Spleen (tissue), 11 donors: ENCODE data around the gene SETMAR. TPM values are rescaled to one million over a fixed set of nuclear protein-coding genes. Genes with fewer than 3 reads are reported as not detected.

Experiments
- DNase-seq: peaks from one replicate; pipeline ENCODE4 v3.0.0-alpha.2; 2020
- H3K27ac ChIP-seq, 8 donors: fragments of 200-600 bp; sonication (generic) in 7 of 8; 1 replicate in 4 of 8; 2 replicates in 4 of 8; pipeline versions ENCODE4 v1.5.0 to v1.8.0; 2016 to 2021; ENCODE audit warnings: inconsistent platforms in 4 of 8, mild to moderate bottlenecking in 4 of 8, moderate library complexity in 1 of 8
- H3K27me3 ChIP-seq, 7 donors: fragments of 200-600 bp; sonication (generic) in 6 of 7; replicated peaks in 1 of 7; 1 replicate in 4 of 7; 2 replicates in 3 of 7; pipeline versions ENCODE4 v1.5.0 to v1.8.0; 2016 to 2021; ENCODE audit warnings: inconsistent platforms in 3 of 7, mild to moderate bottlenecking in 1 of 7
- H3K36me3 ChIP-seq, 6 donors: fragments of 200-600 bp; sonication (generic) in 5 of 6; 1 replicate in 4 of 6; 2 replicates in 2 of 6; pipeline versions ENCODE4 v1.5.0 to v1.8.0; 2016 to 2021; ENCODE audit warnings: inconsistent platforms in 2 of 6
- H3K4me1 ChIP-seq, 6 donors: fragments of 200-600 bp; sonication (generic) in 5 of 6; 1 replicate in 3 of 6; 2 replicates in 3 of 6; pipeline versions ENCODE4 v1.5.0 to v1.8.0; 2016 to 2021; ENCODE audit warnings: inconsistent platforms in 3 of 6
- H3K4me3 ChIP-seq, 8 donors: fragments of 200-600 bp; sonication (generic) in 7 of 8; 1 replicate in 4 of 8; 2 replicates in 4 of 8; pipeline versions ENCODE4 v1.5.0 to v1.8.0; 2016 to 2021; ENCODE audit warnings: inconsistent platforms in 4 of 8, mild to moderate bottlenecking in 4 of 8, moderate library complexity in 2 of 8
- H3K9me3 ChIP-seq, 8 donors: fragments of 200-600 bp; sonication (generic) in 7 of 8; 1 replicate in 4 of 8; 2 replicates in 4 of 8; pipeline versions ENCODE4 v1.5.0 to v1.8.0; 2016 to 2021; ENCODE audit warnings: inconsistent platforms in 4 of 8
- CTCF ChIP-seq, 11 experiments: fragments of 200-600 bp in 7 of 11; fragments of 450-650 bp in 4 of 11; sonication (generic) in 4 of 11; IDR thresholded peaks in 8 of 11; conservative IDR thresholded peaks in 3 of 11; 1 replicate in 7 of 11; 2 replicates in 4 of 11; pipeline versions ENCODE4 v1.4.0 to v1.8.0; 2016 to 2021; ENCODE audit warnings: antibody characterized with exemption in 11 of 11, inconsistent platforms in 4 of 11, mild to moderate bottlenecking in 1 of 11
- POLR2A ChIP-seq, 3 donors: fragments of 450-650 bp; IDR thresholded peaks; one replicate each; pipeline ENCODE4 v1.5.1; 2017; ENCODE audit warnings: antibody characterized with exemption in 3 of 3, mild to moderate bottlenecking in 1 of 3
- POLR2AphosphoS5 ChIP-seq, 3 donors: sonication (generic); formaldehyde crosslinking; IDR thresholded peaks; one replicate each; pipeline ENCODE4 v1.5.1; 2017; ENCODE audit warnings: antibody characterized with exemption in 3 of 3
- WGBS, 5 donors: extraction: QIAGEN DNeasy Blood & Tissue Kit in 3 of 5; methylation state at CpG; one replicate each; pipeline versions ENCODE4 v1.1.5 to v1.1.7; 2013 to 2018; 5-methylcytosine and 5-hydroxymethylcytosine counted together
- intact Hi-C: fragments of 100-400 bp; cut with DNase I; formaldehyde crosslinking; loops from one replicate; pipeline ENCODE4 v1.15.0; 2023; ENCODE audit warnings: low total_unique reads
- polyA plus RNA-seq, 3 donors: library from polyadenylated mRNA; stranded (reverse); fragments of 200-250 nt; gene quantifications; one replicate each; pipeline ENCODE4 v1.2.1, GENCODE V29; 2013
- total RNA-seq, 7 donors: library from RNA; depleted of rRNA in 3 of 7; stranded (reverse); fragments of >200 nt in 3 of 7; fragmentation: NEBNext Ultra II Directional in 4 of 7; extraction: Animal tissue kit (Norgen Biotek cat#: 25700) in 4 of 7; gene quantifications; one replicate each; pipeline versions ENCODE4 v1.1.0 to v1.2.1, GENCODE V29; 2016 to 2021
- donor health status: healthy with polysubstance abuse.
- donor health status: DM: no; HTN: no; CAD: no; lungs with moderate emphysema.
- donor health status: DM: no; HTN: no; CAD: no.
- donor health status: Bipolar disorder and iron deficiency.
- donor health status: healthy.
- donor health status: DM: no; HTN: no; CAD: no.
- donor health status: DM: yes; HTN: yes; CAD: no.

SETMAR gene
- total and polyA plus RNA-seq, 10 donors: 7.8 to 17.8 (median 10.1) TPM

DNA sequence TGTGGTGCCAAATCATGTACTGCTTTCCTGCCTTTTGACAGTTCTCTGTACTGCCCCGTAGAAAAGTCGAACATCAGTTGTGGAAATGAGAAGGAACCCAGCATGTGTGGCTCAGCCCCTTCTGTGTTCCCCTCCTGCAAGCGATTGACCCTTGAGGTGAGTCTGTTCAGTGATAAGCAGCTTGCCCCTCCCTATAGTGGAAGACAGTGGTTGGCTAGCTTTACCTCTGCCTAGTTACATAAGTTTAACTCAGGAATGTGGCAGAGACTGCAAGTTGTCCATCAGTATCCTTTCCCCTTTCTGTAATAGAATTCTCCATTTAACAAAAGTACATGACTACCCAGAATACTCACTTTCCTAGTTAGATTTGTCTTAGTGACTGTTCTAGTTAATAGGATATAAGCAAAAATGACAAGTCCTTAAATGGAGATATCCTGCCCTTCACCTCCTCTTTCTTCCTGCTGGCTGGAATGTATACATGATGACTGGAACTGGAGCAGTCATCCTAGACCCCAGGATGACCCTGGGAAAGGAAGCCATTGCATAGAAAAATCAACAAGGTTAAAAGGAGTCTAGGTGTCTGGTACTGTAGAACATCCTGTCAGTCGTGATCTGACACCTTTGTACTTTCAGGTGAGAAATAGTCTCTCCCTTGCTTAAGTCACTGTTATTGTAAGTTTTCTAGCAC, 10.6 kb downstream of the SETMAR start:
- Histone ChIP-seq H3K4me3 (no peak overlapping the region), H3K36me3 (peaks cover 0 to 52% (median 12%) of the 10 kb centered on the region in 6 donors), H3K27ac (no peak overlapping the region), H3K9me3 (no peaks in the 10 kb centered on the region), H3K4me1 (peaks cover 0 to 9% (median 5%) of the 10 kb centered on the region in 6 donors), H3K27me3 (no peaks in the 10 kb centered on the region)
- DNase-seq: no peak
- TF ChIP-seq POLR2AphosphoS5 (IDR thresholded peaks at IDR 0.05) (no peak), POLR2A (IDR thresholded peaks at IDR 0.05) (no peak), CTCF (IDR thresholded peaks at IDR 0.05 in 8 of 11, conservative IDR thresholded peaks at IDR 0.05 in 3 of 11) (no peak)
- intact Hi-C loops: no loop called here
- WGBS, 5 donors: 81 to 90% (median 89%) methylated on average over 4 of the region's 4 CpGs

- DNase-seq: no peak
- no peak for TF ChIP-seq POLR2AphosphoS5 (IDR thresholded peaks at IDR 0.05)
- TF ChIP-seq CTCF (IDR thresholded peaks at IDR 0.05 in 8 of 11, conservative IDR thresholded peaks at IDR 0.05 in 3 of 11): peak in 1 of 11 experiments; percentile 19
- no peak for TF ChIP-seq POLR2A (IDR thresholded peaks at IDR 0.05)
- peaks cover 0 to 52% (median 12%) of the 10 kb centered on the region in 6 donors for H3K36me3 ChIP-seq
- H3K4me1 ChIP-seq: peaks cover 0 to 7% (median 2%) of the 10 kb centered on the region in 6 donors
- H3K27me3 ChIP-seq: no peaks in the 10 kb centered on the region
- intact Hi-C loops: no loop called here
- WGBS, 5 donors: 83 to 93% (median 86%) methylated on average over 4 of the region's 4 CpGs
- no peaks in the 10 kb centered on the region for H3K9me3 ChIP-seq
- no peak overlapping the region for H3K4me3 ChIP-seq
- H3K27ac ChIP-seq: no peak overlapping the region
These were observed 11.5 kb downstream of the SETMAR start for GRCh38 chr3:4314688-4315087.

DNA sequence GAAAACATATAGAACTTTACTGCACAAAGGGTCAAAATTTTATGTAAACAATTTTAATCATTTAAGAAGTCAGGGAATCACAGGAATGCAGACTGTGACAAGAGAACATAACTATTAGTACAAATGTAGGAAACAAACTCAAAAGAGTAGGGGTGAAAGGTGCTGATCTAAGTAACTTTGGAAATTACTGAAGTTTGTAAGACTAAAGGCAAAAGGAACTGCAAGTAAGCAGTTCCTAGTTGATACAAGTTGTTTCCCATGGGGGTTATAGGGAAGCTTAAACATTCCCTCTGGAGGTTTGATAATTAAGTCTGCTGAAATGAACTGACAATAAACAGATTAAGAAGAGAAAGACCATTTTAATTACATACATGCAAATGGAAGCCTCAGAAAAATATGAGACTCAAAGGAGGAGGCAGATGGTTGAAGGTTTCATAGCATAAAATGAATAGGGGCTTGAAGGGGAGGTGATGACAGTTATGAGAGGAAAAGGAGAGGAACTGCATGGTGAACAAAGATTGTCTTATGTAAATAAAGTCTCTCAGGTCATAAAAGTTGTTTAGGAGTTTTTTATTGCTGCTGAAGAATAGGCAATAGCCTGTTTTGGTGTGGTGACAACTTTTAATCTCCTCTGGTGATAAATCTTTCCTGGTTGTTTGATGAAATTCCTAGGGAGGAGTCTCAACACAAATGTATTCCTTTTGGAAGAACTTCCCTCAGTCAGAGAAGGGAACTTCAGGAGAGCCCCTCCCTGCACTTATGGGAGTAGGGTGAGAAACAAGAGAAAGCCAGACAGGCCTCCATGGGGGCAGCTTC, 17.1 kb downstream of the SETMAR start:
- no peak overlapping the region for H3K4me3 ChIP-seq

More for the DNA sequence above, 17.1 kb downstream of the SETMAR start:
- Histone ChIP-seq H3K27me3 (no peaks in the 10 kb centered on the region), H3K27ac (peak overlapping the region in 2 of 8 donors; percentile 19 to 28), H3K4me1 (peaks cover 0 to 20% (median 4%) of the 10 kb centered on the region in 6 donors), H3K36me3 (peaks cover 0 to 28% (median 11%) of the 10 kb centered on the region in 6 donors), H3K9me3 (no peaks in the 10 kb centered on the region)
- no peak for DNase-seq
- TF ChIP-seq CTCF (IDR thresholded peaks at IDR 0.05 in 8 of 11, conservative IDR thresholded peaks at IDR 0.05 in 3 of 11) (no peak), POLR2A (IDR thresholded peaks at IDR 0.05) (no peak), POLR2AphosphoS5 (IDR thresholded peaks at IDR 0.05) (no peak)
- intact Hi-C loops: no loop called here
